HFFc6 (cell line): Measurements from ENCODE around the gene OTOGL. TPM values are rescaled to one million over a fixed set of nuclear protein-coding genes. Genes with fewer than 3 reads are reported as not detected.

ENCODE experiments used
- DNase-seq: peaks from one replicate; pipeline ENCODE4 v3.0.0-alpha.2; 2018
- H3K27ac Mint-ChIP-seq: 2 replicates; pipeline ENCODE4 v1.8.0; 2020; ENCODE audit warnings: mild to moderate bottlenecking, mixed read lengths
- H3K27me3 Mint-ChIP-seq: 2 replicates; pipeline ENCODE4 v1.8.0; 2021; ENCODE audit warnings: mild to moderate bottlenecking, moderate library complexity, mixed read lengths; ENCODE audit not compliant: insufficient read depth
- H3K36me3 Mint-ChIP-seq: 2 replicates; pipeline ENCODE4 v1.8.0; 2021; ENCODE audit warnings: low read depth, mixed read lengths
- H3K4me1 Mint-ChIP-seq: 2 replicates; pipeline ENCODE4 v1.8.0; 2020; ENCODE audit warnings: low read depth, mixed read lengths
- H3K4me3 Mint-ChIP-seq: 2 replicates; pipeline ENCODE4 v1.8.0; 2020; ENCODE audit warnings: mild to moderate bottlenecking, moderate library complexity, mixed read lengths
- H3K9me3 Mint-ChIP-seq: 2 replicates; pipeline ENCODE4 v1.8.0; 2020; ENCODE audit warnings: mild to moderate bottlenecking, mixed read lengths
- CTCF ChIP-seq: fragments of 200-600 bp; sonication (generic); IDR thresholded peaks from 2 replicates; pipeline ENCODE4 v1.5.0; 2021; ENCODE audit warnings: antibody characterized with exemption, mild to moderate bottlenecking
- total RNA-seq, 6 experiments: library from RNA; stranded (reverse); fragmentation: NEBNext Ultra II Directional; extraction: Animal tissue kit (Norgen Biotek cat#: 25700); gene quantifications; 2 replicates in 1 of 6; 3 replicates in 5 of 6; pipeline ENCODE4 v1.2.3, GENCODE V29; 2021

Gene OTOGL
- total RNA-seq, 6 experiments from 2014 or later, result 0.12 to 0.32 (median 0.20) TPM

- Mint-ChIP-seq H3K27ac (peak overlapping the region; percentile 69), H3K4me1 (peaks cover 33% of the 10 kb centered on the region), H3K4me3 (peak overlapping the region; percentile 44; the same call in 1 of the 2 replicates), H3K36me3 (no peaks in the 10 kb centered on the region), H3K27me3 (no peaks in the 10 kb centered on the region; the same call in 1 of the 2 replicates), H3K9me3 (no peaks in the 10 kb centered on the region)
- peak; percentile 44 for DNase-seq
- TF ChIP-seq CTCF, result peak; percentile 93
These were observed 170.6 kb downstream of the OTOGL start for GRCh38 chr12:80269803-80270552.

GRCh38 chr12:80271780-80272179, 172.4 kb downstream of the OTOGL start:
- Mint-ChIP-seq H3K36me3 (no peaks in the 10 kb centered on the region), H3K4me1 (peaks cover 32% of the 10 kb centered on the region), H3K4me3 (no peak overlapping the region), H3K27ac (no peak overlapping the region), H3K27me3 (no peaks in the 10 kb centered on the region; the same call in 1 of the 2 replicates), H3K9me3 (no peaks in the 10 kb centered on the region)
- no peak for TF ChIP-seq CTCF
- DNase-seq, result no peak

- Mint-ChIP-seq H3K27me3 (no peaks in the 10 kb centered on the region; the same call in 1 of the 2 replicates), H3K27ac (no peak overlapping the region), H3K9me3 (no peaks in the 10 kb centered on the region), H3K36me3 (no peaks in the 10 kb centered on the region), H3K4me3 (no peak overlapping the region), H3K4me1 (peaks cover 34% of the 10 kb centered on the region)
- no peak for TF ChIP-seq CTCF
- DNase-seq, result no peak
These were observed 173.1 kb downstream of the OTOGL start for GRCh38 chr12:80272387-80272915.

GRCh38 chr12:80273144-80273543, 173.8 kb downstream of the OTOGL start:
- Mint-ChIP-seq H3K4me3 (no peak overlapping the region), H3K27me3 (no peaks in the 10 kb centered on the region; the same call in 1 of the 2 replicates), H3K4me1 (peaks cover 36% of the 10 kb centered on the region), H3K27ac (no peak overlapping the region), H3K9me3 (no peaks in the 10 kb centered on the region), H3K36me3 (no peaks in the 10 kb centered on the region)
- DNase-seq, result no peak
- TF ChIP-seq CTCF, result no peak

GRCh38 chr12:80277732-80278131, 178.4 kb downstream of the OTOGL start:
- peaks cover 9% of the 10 kb centered on the region for H3K4me1 Mint-ChIP-seq
- H3K36me3 Mint-ChIP-seq, result peaks cover 13% of the 10 kb centered on the region; the same call in 1 of the 2 replicates
- DNase-seq, result no peak
- no peaks in the 10 kb centered on the region; the same call in 1 of the 2 replicates for H3K9me3 Mint-ChIP-seq
- TF ChIP-seq CTCF, result no peak
- H3K27ac Mint-ChIP-seq, result no peak overlapping the region
- no peaks in the 10 kb centered on the region for H3K27me3 Mint-ChIP-seq
- 0 out of 2 replicates have a peak overlapping the region, but pooled peaks have one; percentile 8 for H3K4me3 Mint-ChIP-seq
